Endothelial cell of umbilical vein (primary cell): Measurements from ENCODE around the gene WFIKKN1. TPM values are rescaled to one million over a fixed set of nuclear protein-coding genes. Genes with fewer than 3 reads are reported as not detected.

ENCODE experiments used
- BruUV-seq: library from RNA; stranded (reverse); fragments of 400-500 nt; replicated peaks from 2 replicates; lab custom pipeline; 2021; lab: Mats Ljungman, UMichigan
- CTCF ChIA-PET: fragments of 300-600, 350-600 bp; sonication (Branson Sonifier 250); formaldehyde crosslinking; loops from one replicate; lab custom pipeline; 2021; ENCODE audit warnings: antibody characterized with exemption, inconsistent platforms; lab: Charles Lee
- POLR2A ChIA-PET: fragments of 300-600, 350-600 bp; sonication (Branson Sonifier 250); formaldehyde crosslinking; loops from one replicate; lab custom pipeline; 2021; ENCODE audit warnings: antibody characterized with exemption, inconsistent platforms; lab: Charles Lee
- DNase-seq: peaks from one replicate; pipeline ENCODE4 v3.0.0-alpha.2; 2011; ENCODE audit warnings: low read depth, low spot score
- FAIRE-seq: peaks from 2 replicates; lab custom pipeline; 2011; peaks lifted over from hg19 to GRCh38; lab: Jason Lieb, UNC
- H2AFZ ChIP-seq: 2 replicates; pipeline ENCODE4 v1.6.0; 2012; ENCODE audit warnings: low read depth, low read length, control low read depth, inconsistent platforms
- H3K27ac ChIP-seq: 2 replicates; pipeline ENCODE4 v1.5.1; 2011; ENCODE audit warnings: low read depth, mild to moderate bottlenecking, control low read depth, low read length, moderate library complexity; ENCODE audit not compliant: insufficient read depth
- H3K27me3 ChIP-seq, 2 experiments: 2 replicates each; pipeline versions ENCODE4 v1.6.0 to v1.6.1; 2011; ENCODE audit warnings: low read length in 2 of 2, mixed read lengths in 1 of 2; ENCODE audit not compliant: control insufficient read depth in 2 of 2, insufficient read depth in 2 of 2
- H3K36me3 ChIP-seq, 2 experiments: 2 replicates in 1 of 2; 3 replicates in 1 of 2; pipeline ENCODE4 v1.5.1; 2011; ENCODE audit warnings: low read length in 2 of 2, mild to moderate bottlenecking in 1 of 2, moderate library complexity in 1 of 2; ENCODE audit not compliant: control insufficient read depth in 2 of 2, insufficient read depth in 2 of 2; ENCODE audit errors: extremely low read depth in 1 of 2
- H3K4me1 ChIP-seq: 3 replicates; pipeline ENCODE4 v1.5.1; 2011; ENCODE audit warnings: mild to moderate bottlenecking, low read length; ENCODE audit not compliant: control insufficient read depth, insufficient read depth; ENCODE audit errors: extremely low read depth
- H3K4me2 ChIP-seq: 2 replicates; pipeline ENCODE4 v1.6.1; 2011; ENCODE audit warnings: low read length, control low read depth, mixed read lengths; ENCODE audit not compliant: insufficient read depth
- H3K4me3 ChIP-seq, 3 experiments: fragments of 200-600 bp in 1 of 3; sonication (generic), shearing (Covaris generic) in 1 of 3; replicated peaks in 1 of 3; 2 replicates each; pipeline ENCODE4 v1.5.1; 2011 to 2016; ENCODE audit warnings: control low read depth in 3 of 3, low read length in 3 of 3, mild to moderate bottlenecking in 2 of 3, inconsistent platforms in 1 of 3, low read depth in 1 of 3, moderate library complexity in 1 of 3; ENCODE audit not compliant: insufficient read depth in 1 of 3
- H3K79me2 ChIP-seq: 2 replicates; pipeline ENCODE4 v1.6.0; 2012; ENCODE audit warnings: low read length, inconsistent platforms; ENCODE audit not compliant: control insufficient read depth, insufficient read depth
- H3K9ac ChIP-seq: replicated peaks from 2 replicates; pipeline ENCODE3; 2011; ENCODE audit warnings: low read length, control low read depth; ENCODE audit not compliant: insufficient read depth; ENCODE audit errors: extremely low read depth
- H3K9me1 ChIP-seq: replicated peaks from 3 replicates; pipeline ENCODE4 v1.6.0; 2011; ENCODE audit warnings: mild to moderate bottlenecking, low read length; ENCODE audit not compliant: control insufficient read depth, insufficient read depth; ENCODE audit errors: extremely low read depth
- H3K9me3 ChIP-seq: replicated peaks from 2 replicates; pipeline ENCODE4 v1.5.1; 2012; ENCODE audit warnings: low read length, inconsistent platforms; ENCODE audit not compliant: control insufficient read depth, insufficient read depth
- H4K20me1 ChIP-seq: replicated peaks from 2 replicates; pipeline ENCODE3; 2011; ENCODE audit warnings: mild to moderate bottlenecking, low read length; ENCODE audit not compliant: control insufficient read depth, insufficient read depth; ENCODE audit errors: extremely low read depth
- EZH2 ChIP-seq: IDR thresholded peaks from 2 replicates; pipeline ENCODE4 v1.6.1; 2012; ENCODE audit warnings: borderline replicate concordance, low read depth, mild to moderate bottlenecking, moderate library complexity, low read length, inconsistent platforms; ENCODE audit not compliant: severe bottlenecking
- FOS ChIP-seq: IDR thresholded peaks from 2 replicates; pipeline ENCODE4 v1.6.1; 2011; ENCODE audit warnings: mild to moderate bottlenecking, low read length, moderate library complexity, borderline replicate concordance; ENCODE audit not compliant: insufficient read depth
- GATA2 ChIP-seq: IDR thresholded peaks from 2 replicates; pipeline ENCODE4 v1.7.0; 2011; ENCODE audit warnings: low read depth, mild to moderate bottlenecking, moderate library complexity, mixed read lengths, low read length; ENCODE audit not compliant: insufficient read length, insufficient read depth
- JUN ChIP-seq: IDR thresholded peaks from 2 replicates; pipeline ENCODE4 v1.6.1; 2011; ENCODE audit warnings: borderline replicate concordance, low read depth; ENCODE audit not compliant: insufficient read length, insufficient read depth
- MYC ChIP-seq: IDR thresholded peaks from one replicate; pipeline ENCODE4 v1.6.1; 2011; ENCODE audit warnings: mild to moderate bottlenecking, low read depth, low read length
- POLR2A ChIP-seq: IDR thresholded peaks from 2 replicates; pipeline ENCODE4 v1.6.1; 2012; ENCODE audit warnings: low read depth, mild to moderate bottlenecking, control low read depth, low read length
- POLR2AphosphoS5 ChIP-seq: IDR thresholded peaks from 2 replicates; pipeline ENCODE4 v1.6.1; 2012; ENCODE audit warnings: low read depth, mild to moderate bottlenecking, control low read depth, low read length, moderate library complexity; ENCODE audit not compliant: insufficient read depth
- dilution Hi-C: fragments of 300-500 bp; cut with MboI; formaldehyde crosslinking; loops from one replicate; pipeline ENCODE4 v1.15.0; 2019; ENCODE audit warnings: low sequenced_read_pairs; ENCODE audit not compliant: extremely low pct_ligation_motif_present
- intact Hi-C: fragments of 100-400 bp; cut with micrococcal nuclease; formaldehyde crosslinking; loops from one replicate; pipeline ENCODE4 v1.10.0; 2022
- polyA plus RNA-seq, 4 experiments: library from polyadenylated mRNA; depleted of rRNA in 3 of 4; stranded (reverse) in 3 of 4; unstranded in 1 of 4; fragments of >200 nt; gene quantifications; 2 replicates each; pipeline versions ENCODE4 v1.2.1 to v1.2.3, GENCODE V29; 2011 to 2012; ENCODE audit warnings: missing spikeins in 1 of 4
- total RNA-seq: library from RNA; stranded (reverse); gene quantifications from 2 replicates; pipeline ENCODE4 v1.2.3, GENCODE V29; 2021
- TF ChIP-seq, protein P1 (sequence below), 2 donors: IDR thresholded peaks; 1 replicate in 1 of 2; 2 replicates in 1 of 2; pipeline ENCODE4 v1.5.1; 2011; ENCODE audit warnings: low read length in 2 of 2, mild to moderate bottlenecking in 2 of 2, moderate library complexity in 2 of 2, control low read depth in 1 of 2, inconsistent platforms in 1 of 2, low read depth in 1 of 2; ENCODE audit not compliant: insufficient read depth in 1 of 2; ENCODE audit errors: extremely low read depth in 1 of 2
- TF ChIP-seq, protein P2 (sequence below): IDR thresholded peaks from 2 replicates; pipeline ENCODE4 v1.6.1; 2011; ENCODE audit not compliant: insufficient read depth, insufficient read length

The WFIKKN1 gene
- total and polyA plus RNA-seq, 2 donors (not counting 3 experiments of a cell fraction or from before 2014, with no cell fraction given), result 0.06 to 0.40 TPM

DNA sequence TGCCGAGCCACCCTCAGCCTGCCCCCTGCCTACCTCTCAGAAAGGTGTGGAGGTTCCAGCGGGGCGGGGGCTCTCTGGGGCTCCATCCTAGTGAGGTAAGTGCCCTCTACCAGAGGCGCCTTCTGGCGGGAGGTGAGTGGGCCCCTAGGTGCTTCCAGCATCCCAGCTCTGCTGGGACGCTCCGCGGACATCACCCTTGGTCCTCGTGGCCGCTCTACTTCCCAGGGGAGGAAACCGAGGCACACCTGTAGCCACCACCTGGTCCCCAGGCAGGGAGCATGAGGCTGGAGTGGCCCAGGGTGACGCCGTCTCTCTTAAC lies 12.2 kb downstream of the WFIKKN1 start:
- intact Hi-C loops, result no loop called here
- no TSS peak for BruUV-seq
- H3K9me1 ChIP-seq, result no peaks in the 10 kb centered on the region
- DNase-seq, result no peak
- H3K4me3 ChIP-seq, result no peak overlapping the region
- H3K4me2 ChIP-seq, result no peak overlapping the region
- H3K4me1 ChIP-seq, result peaks cover 9% of the 10 kb centered on the region
- no peak for FAIRE-seq
- H3K27ac ChIP-seq, result no peak overlapping the region
- no peaks in the 10 kb centered on the region for H3K9me3 ChIP-seq
- dilution Hi-C loops, result no loop called here
- ChIA-PET CTCF (interaction anchor here (1.1 kb wide), 1 partner anchor 18 kb away, joined by 3 read pairs; no protein-coding TSS in a partner anchor), POLR2A (no interaction called here)
- TF ChIP-seq POLR2AphosphoS5, result no peak
- TF ChIP-seq, protein P1, sequence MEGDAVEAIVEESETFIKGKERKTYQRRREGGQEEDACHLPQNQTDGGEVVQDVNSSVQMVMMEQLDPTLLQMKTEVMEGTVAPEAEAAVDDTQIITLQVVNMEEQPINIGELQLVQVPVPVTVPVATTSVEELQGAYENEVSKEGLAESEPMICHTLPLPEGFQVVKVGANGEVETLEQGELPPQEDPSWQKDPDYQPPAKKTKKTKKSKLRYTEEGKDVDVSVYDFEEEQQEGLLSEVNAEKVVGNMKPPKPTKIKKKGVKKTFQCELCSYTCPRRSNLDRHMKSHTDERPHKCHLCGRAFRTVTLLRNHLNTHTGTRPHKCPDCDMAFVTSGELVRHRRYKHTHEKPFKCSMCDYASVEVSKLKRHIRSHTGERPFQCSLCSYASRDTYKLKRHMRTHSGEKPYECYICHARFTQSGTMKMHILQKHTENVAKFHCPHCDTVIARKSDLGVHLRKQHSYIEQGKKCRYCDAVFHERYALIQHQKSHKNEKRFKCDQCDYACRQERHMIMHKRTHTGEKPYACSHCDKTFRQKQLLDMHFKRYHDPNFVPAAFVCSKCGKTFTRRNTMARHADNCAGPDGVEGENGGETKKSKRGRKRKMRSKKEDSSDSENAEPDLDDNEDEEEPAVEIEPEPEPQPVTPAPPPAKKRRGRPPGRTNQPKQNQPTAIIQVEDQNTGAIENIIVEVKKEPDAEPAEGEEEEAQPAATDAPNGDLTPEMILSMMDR (IDR thresholded peaks at IDR 0.05; ENCODE audit: extremely low read depth in 1 of 2, insufficient read depth in 1 of 2, low read depth in 1 of 2, low read length in 2 of 2), result no peak
- no peak for TF ChIP-seq JUN
- no peak for TF ChIP-seq GATA2
- TF ChIP-seq EZH2, result no peak
- TF ChIP-seq POLR2A, result no peak
- TF ChIP-seq, protein P2, sequence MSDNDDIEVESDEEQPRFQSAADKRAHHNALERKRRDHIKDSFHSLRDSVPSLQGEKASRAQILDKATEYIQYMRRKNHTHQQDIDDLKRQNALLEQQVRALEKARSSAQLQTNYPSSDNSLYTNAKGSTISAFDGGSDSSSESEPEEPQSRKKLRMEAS, result no peak
- TF ChIP-seq MYC, result no peak
- no peak for TF ChIP-seq FOS
- no peak overlapping the region for H3K9ac ChIP-seq
- H3K36me3 ChIP-seq, result no peaks in the 10 kb centered on the region
- H4K20me1 ChIP-seq, result no peaks in the 10 kb centered on the region
- no peaks in the 10 kb centered on the region for H3K27me3 ChIP-seq
- H3K79me2 ChIP-seq, result no peaks in the 10 kb centered on the region
- H2AFZ ChIP-seq, result no peak overlapping the region
